Thymus (tissue), 11 donors: ENCODE measurements around the gene ZBTB7C. TPM values are rescaled to one million over a fixed set of nuclear protein-coding genes. Genes with fewer than 3 reads are reported as not detected.

ENCODE experiments used
- DNase-seq, 9 donors: peaks; one replicate each; pipeline ENCODE4 v3.0.0-alpha.2; 2013; ENCODE audit warnings: low spot score in 9 of 9, low read depth in 6 of 9, missing footprints in 1 of 9
- H3K27ac ChIP-seq, 2 donors: one replicate each; pipeline ENCODE4 v1.5.1; 2013; ENCODE audit warnings: control low read depth in 1 of 2, low read depth in 1 of 2, low read length in 1 of 2, mild to moderate bottlenecking in 1 of 2, moderate library complexity in 1 of 2
- H3K27me3 ChIP-seq, 2 donors: one replicate each; pipeline ENCODE4 v1.5.1; 2013; ENCODE audit warnings: low read length in 1 of 2; ENCODE audit not compliant: control insufficient read depth in 2 of 2, insufficient read depth in 1 of 2
- H3K36me3 ChIP-seq, 2 donors: one replicate each; pipeline ENCODE4 v1.5.1; 2013; ENCODE audit warnings: low read length in 1 of 2, mild to moderate bottlenecking in 1 of 2, moderate library complexity in 1 of 2; ENCODE audit not compliant: control insufficient read depth in 2 of 2, insufficient read depth in 2 of 2
- H3K4me1 ChIP-seq, 2 donors: one replicate each; pipeline ENCODE4 v1.5.1; 2013; ENCODE audit warnings: low read length in 2 of 2; ENCODE audit not compliant: control insufficient read depth in 2 of 2, insufficient read depth in 2 of 2
- H3K4me3 ChIP-seq, 2 donors: one replicate each; pipeline ENCODE4 v1.5.1; 2013; ENCODE audit warnings: low read length in 2 of 2, control low read depth in 1 of 2, mild to moderate bottlenecking in 1 of 2
- H3K9me3 ChIP-seq, 2 donors: one replicate each; pipeline ENCODE4 v1.5.1; 2013; ENCODE audit warnings: low read length in 1 of 2, mild to moderate bottlenecking in 1 of 2; ENCODE audit not compliant: control insufficient read depth in 2 of 2, insufficient read depth in 1 of 2
- WGBS: extraction: QIAGEN DNeasy Blood & Tissue Kit; methylation state at CpG from one replicate; pipeline ENCODE4 v1.1.7; 2013; 5-methylcytosine and 5-hydroxymethylcytosine counted together
- polyA plus RNA-seq: library from polyadenylated mRNA; stranded (reverse); fragments of 200-250 nt; gene quantifications from one replicate; pipeline ENCODE4 v1.2.3, GENCODE V29; 2013
- total RNA-seq: library from RNA; stranded (reverse); fragments of 120-200 nt; gene quantifications from one replicate; pipeline ENCODE4 v1.2.4, GENCODE V29; 2013
- donor health status: healthy.

The ZBTB7C gene
- total and polyA plus RNA-seq, 2 donors: 0.14 to 0.73 TPM

DNA sequence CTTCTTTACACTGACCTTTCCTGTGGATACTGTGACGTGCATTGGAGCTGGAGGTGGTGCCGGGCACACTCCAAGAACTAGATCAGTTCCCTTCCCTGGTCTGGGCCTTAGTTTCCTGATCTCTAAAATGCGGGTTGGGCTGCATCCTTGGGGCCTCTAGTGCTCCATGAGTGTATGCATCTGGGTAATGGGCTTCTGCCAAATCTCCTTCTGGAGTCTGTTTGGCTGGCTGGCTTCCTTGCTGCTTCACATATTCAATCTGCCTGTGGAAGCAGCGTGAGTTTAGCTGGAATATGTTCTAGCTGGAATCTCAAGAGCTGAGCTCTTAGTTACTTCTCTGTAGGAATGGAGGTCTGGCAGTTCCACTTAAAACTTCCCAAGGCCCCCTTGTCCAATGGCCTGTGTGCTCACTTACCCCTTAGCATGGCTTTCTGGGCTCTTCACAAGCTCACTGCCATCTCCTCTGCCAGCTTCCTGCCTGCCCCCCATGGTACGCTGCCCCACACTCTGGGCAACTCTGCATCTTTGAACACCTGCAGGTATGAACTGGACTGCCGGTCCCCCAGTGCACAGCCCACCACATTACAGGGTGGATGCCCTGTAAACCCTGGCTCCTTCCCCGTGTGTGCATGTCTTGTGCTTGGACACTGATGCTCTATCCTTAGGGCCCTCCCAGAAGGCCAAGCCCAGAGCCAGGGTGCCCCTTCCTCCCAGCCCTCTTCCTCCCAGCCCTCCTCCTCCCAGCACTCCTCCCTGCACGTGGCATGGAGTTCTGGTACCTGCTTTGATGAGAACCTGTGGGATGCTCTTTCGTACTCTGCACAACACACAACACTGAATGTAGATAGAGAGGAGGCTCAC is 375.2 kb downstream of the ZBTB7C start:
- H3K4me3 ChIP-seq: no peak overlapping the region
- no peaks in the 10 kb centered on the region for H3K4me1 ChIP-seq
- H3K9me3 ChIP-seq: peaks cover 0 to 4% of the 10 kb centered on the region in 2 donors
- no peaks in the 10 kb centered on the region for H3K36me3 ChIP-seq
- H3K27me3 ChIP-seq: no peaks in the 10 kb centered on the region
- DNase-seq: no peak
- H3K27ac ChIP-seq: no peak overlapping the region
- WGBS: 93% methylated on average over 9 of the region's 9 CpGs

GRCh38 chr18:48032876-48033789 is 376.1 kb downstream of the ZBTB7C start:
- Histone ChIP-seq H3K9me3 (peaks cover 0 to 4% of the 10 kb centered on the region in 2 donors), H3K36me3 (no peaks in the 10 kb centered on the region), H3K27me3 (no peaks in the 10 kb centered on the region), H3K4me3 (no peak overlapping the region), H3K27ac (no peak overlapping the region), H3K4me1 (no peaks in the 10 kb centered on the region)
- 97% methylated on average over 3 of the region's 3 CpGs for WGBS
- DNase-seq: no peak

GRCh38 chr18:48031641-48032040 is 377.5 kb downstream of the ZBTB7C start:
- H3K9me3 ChIP-seq: peaks cover 0 to 4% of the 10 kb centered on the region in 2 donors
- no peak overlapping the region for H3K27ac ChIP-seq
- WGBS: 92% methylated on average over 5 of the region's 5 CpGs
- no peak overlapping the region for H3K4me3 ChIP-seq
- no peaks in the 10 kb centered on the region for H3K27me3 ChIP-seq
- H3K4me1 ChIP-seq: no peaks in the 10 kb centered on the region
- DNase-seq: no peak
- H3K36me3 ChIP-seq: no peaks in the 10 kb centered on the region

DNA sequence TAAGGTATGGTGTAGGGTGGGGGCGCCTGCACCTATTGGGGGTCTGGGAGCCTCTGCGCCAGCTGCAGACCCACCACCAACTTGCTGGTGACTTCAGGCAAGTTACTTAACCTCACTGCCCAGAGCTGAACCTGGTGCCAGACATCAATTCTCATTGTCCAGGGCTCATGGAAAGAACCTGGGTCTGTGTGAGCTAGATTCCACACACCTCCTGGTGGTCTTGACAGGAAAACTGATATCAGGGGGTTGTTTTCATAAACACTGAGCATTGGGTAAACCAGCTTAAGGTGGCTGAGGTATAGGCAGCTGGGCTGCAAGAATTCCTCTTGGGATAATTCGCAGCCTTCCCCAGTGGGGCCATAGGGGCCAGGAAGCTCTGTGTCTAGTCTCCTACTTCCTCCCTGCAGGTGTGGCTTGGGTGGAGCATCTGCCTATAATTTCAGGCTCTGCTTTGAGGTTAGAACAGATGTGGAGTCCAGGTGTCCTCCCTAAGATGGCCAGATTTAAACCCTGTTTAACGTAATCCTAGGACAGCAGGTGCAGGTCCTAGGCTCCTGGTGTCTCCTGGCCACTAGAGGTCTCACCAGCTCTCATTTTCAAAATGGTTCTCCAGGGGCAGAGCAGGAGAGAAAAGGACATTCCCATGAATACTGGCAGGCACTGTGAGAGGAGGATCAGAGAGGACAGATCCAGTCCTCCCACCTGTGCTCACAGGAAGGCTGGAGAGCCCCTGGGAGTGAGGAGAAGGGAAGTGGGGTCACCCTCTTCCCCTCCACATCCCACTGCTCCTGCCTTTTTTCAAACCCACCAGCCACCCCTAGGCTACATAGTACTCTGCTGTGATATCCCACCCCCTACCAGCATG is 378.3 kb downstream of the ZBTB7C start:
- 68% methylated on average over 4 of the region's 4 CpGs for WGBS
- Histone ChIP-seq H3K4me3 (no peak overlapping the region), H3K9me3 (peaks cover 0 to 4% of the 10 kb centered on the region in 2 donors), H3K27me3 (no peaks in the 10 kb centered on the region), H3K36me3 (no peaks in the 10 kb centered on the region), H3K4me1 (no peaks in the 10 kb centered on the region), H3K27ac (no peak overlapping the region)
- DNase-seq: no peak

GRCh38 chr18:48029296-48029986 is 379.7 kb downstream of the ZBTB7C start:
- Histone ChIP-seq H3K27me3 (no peaks in the 10 kb centered on the region), H3K9me3 (no peaks in the 10 kb centered on the region), H3K4me1 (no peaks in the 10 kb centered on the region), H3K27ac (no peak overlapping the region), H3K4me3 (no peak overlapping the region), H3K36me3 (no peaks in the 10 kb centered on the region)
- WGBS: 97% methylated on average over 62 of the region's 62 CpGs
- DNase-seq: no peak

- Histone ChIP-seq H3K4me3 (no peak overlapping the region), H3K36me3 (no peaks in the 10 kb centered on the region), H3K27ac (no peak overlapping the region), H3K27me3 (no peaks in the 10 kb centered on the region), H3K4me1 (no peaks in the 10 kb centered on the region), H3K9me3 (no peaks in the 10 kb centered on the region)
- WGBS: 96% methylated on average over 4 of the region's 4 CpGs
- DNase-seq: no peak
These were observed 380.5 kb downstream of the ZBTB7C start for GRCh38 chr18:48028696-48029095.

- no peak for DNase-seq
- 94% methylated on average over 6 of the region's 6 CpGs for WGBS
- no peak overlapping the region for H3K27ac ChIP-seq
- H3K9me3 ChIP-seq: no peaks in the 10 kb centered on the region
- H3K4me3 ChIP-seq: no peak overlapping the region
- H3K36me3 ChIP-seq: no peaks in the 10 kb centered on the region
- peaks cover 0 to 4% of the 10 kb centered on the region in 2 donors for H3K4me1 ChIP-seq
- H3K27me3 ChIP-seq: no peaks in the 10 kb centered on the region
These were observed 381.1 kb downstream of the ZBTB7C start for GRCh38 chr18:48028081-48028480.

- Histone ChIP-seq H3K27ac (no peak overlapping the region), H3K27me3 (no peaks in the 10 kb centered on the region), H3K4me3 (no peak overlapping the region), H3K36me3 (no peaks in the 10 kb centered on the region), H3K9me3 (no peaks in the 10 kb centered on the region), H3K4me1 (peaks cover 0 to 4% of the 10 kb centered on the region in 2 donors)
- DNase-seq: no peak
- 70% methylated on average over 7 of the region's 7 CpGs for WGBS
These were observed 381.7 kb downstream of the ZBTB7C start for GRCh38 chr18:48027401-48027963.
